Caco-2 (cell line): ENCODE measurements around the gene LRRC42. TPM values are rescaled to one million over a fixed set of nuclear protein-coding genes. Genes with fewer than 3 reads are reported as not detected.

ENCODE experiments used
- BruUV-seq: library from RNA; stranded (reverse); fragments of 400-500 nt; replicated peaks from 2 replicates; lab custom pipeline; 2021; lab: Mats Ljungman, UMichigan
- CTCF ChIA-PET: fragments of 300-600 bp; sonication (Branson Sonifier 250); formaldehyde crosslinking; loops from one replicate; lab custom pipeline; 2022; ENCODE audit warnings: antibody characterized with exemption; lab: Charles Lee
- POLR2A ChIA-PET: fragments of 300-600 bp; sonication (Branson Sonifier 250); formaldehyde crosslinking; loops from one replicate; lab custom pipeline; 2022; ENCODE audit warnings: antibody characterized with exemption; lab: Charles Lee
- DNase-seq, 2 experiments: peaks; one replicate each; pipeline versions ENCODE4 v3.0.0 to v3.0.0-alpha.2; 2020 to 2022
- H3K27me3 ChIP-seq: replicated peaks from 2 replicates; pipeline ENCODE4 v1.6.0; 2011; ENCODE audit warnings: low read length; ENCODE audit not compliant: control insufficient read depth, insufficient read depth
- H3K36me3 ChIP-seq: 2 replicates; pipeline ENCODE4 v1.5.1; 2011; ENCODE audit warnings: low read length; ENCODE audit not compliant: control insufficient read depth, insufficient read depth
- H3K4me1 ChIP-seq: fragments of 250-450 bp; sonication (Bioruptor Pico); 2 replicates; pipeline ENCODE4 v1.5.1; 2020; ENCODE audit warnings: mild to moderate bottlenecking
- H3K4me3 ChIP-seq: 2 replicates; pipeline ENCODE4 v1.5.1; 2011; ENCODE audit warnings: low read depth, mild to moderate bottlenecking, control low read depth, low read length
- H3K9me3 ChIP-seq: fragments of 250-450 bp; sonication (Bioruptor Pico); 2 replicates; pipeline ENCODE4 v1.5.1; 2020; ENCODE audit warnings: mild to moderate bottlenecking, moderate library complexity
- H3K27ac Mint-ChIP-seq: one replicate; pipeline ENCODE4 v1.8.0; 2022; ENCODE audit warnings: mixed read lengths; ENCODE audit not compliant: unreplicated experiment
- H3K27me3 Mint-ChIP-seq: one replicate; pipeline ENCODE4 v1.8.0; 2022; ENCODE audit warnings: mixed read lengths; ENCODE audit not compliant: insufficient read depth, unreplicated experiment
- H3K36me3 Mint-ChIP-seq: one replicate; pipeline ENCODE4 v1.8.0; 2022; ENCODE audit warnings: mild to moderate bottlenecking, mixed read lengths; ENCODE audit not compliant: insufficient read depth, unreplicated experiment
- H3K4me1 Mint-ChIP-seq: one replicate; pipeline ENCODE4 v1.8.0; 2022; ENCODE audit warnings: low read depth, mixed read lengths; ENCODE audit not compliant: unreplicated experiment
- H3K4me3 Mint-ChIP-seq: one replicate; pipeline ENCODE4 v1.8.0; 2022; ENCODE audit warnings: mild to moderate bottlenecking, moderate library complexity, mixed read lengths; ENCODE audit not compliant: unreplicated experiment
- H3K9me3 Mint-ChIP-seq: one replicate; pipeline ENCODE4 v1.8.0; 2022; ENCODE audit warnings: mixed read lengths; ENCODE audit not compliant: unreplicated experiment
- CTCF ChIP-seq, 2 experiments: fragments of 200-600 bp in 1 of 2; IDR thresholded peaks; 1 replicate in 1 of 2; 2 replicates in 1 of 2; pipeline versions ENCODE4 v1.5.1 to v1.8.0; 2011 to 2022; ENCODE audit warnings: antibody characterized with exemption in 1 of 2, control low read depth in 1 of 2, inconsistent platforms in 1 of 2, low read depth in 1 of 2, low read length in 1 of 2, mild to moderate bottlenecking in 1 of 2, moderate library complexity in 1 of 2; ENCODE audit not compliant: insufficient read depth in 1 of 2, severe bottlenecking in 1 of 2, unreplicated experiment in 1 of 2
- intact Hi-C: fragments of 100-400 bp; cut with micrococcal nuclease; formaldehyde crosslinking; loops from one replicate; pipeline ENCODE4 v1.10.0; 2022; ENCODE audit not compliant: unreplicated experiment
- total RNA-seq: library from RNA; stranded (reverse); gene quantifications from 2 replicates; pipeline ENCODE4 v1.2.3, GENCODE V29; 2022

Gene LRRC42
- total RNA-seq, 1 experiment from 2014 or later, result 38.9 TPM

- intact Hi-C loops, result no loop called here
- Mint-ChIP-seq H3K4me1 (peaks cover 38% of the 10 kb centered on the region), H3K27ac (peak overlapping the region; percentile 61), H3K4me3 (no peak overlapping the region), H3K9me3 (no peaks in the 10 kb centered on the region), H3K36me3 (peaks cover 9% of the 10 kb centered on the region), H3K27me3 (no peaks in the 10 kb centered on the region)
- Histone ChIP-seq H3K4me3 (no peak overlapping the region), H3K36me3 (no peaks in the 10 kb centered on the region), H3K9me3 (no peaks in the 10 kb centered on the region), H3K4me1 (peaks cover 62% of the 10 kb centered on the region), H3K27me3 (no peaks in the 10 kb centered on the region)
- no TSS peak for BruUV-seq
- ChIA-PET POLR2A (no interaction called here), CTCF (interaction anchor here (0.7 kb wide), 1 partner anchor 41 kb away, joined by 5 read pairs; no protein-coding TSS in a partner anchor)
- TF ChIP-seq CTCF (IDR thresholded peaks at IDR 0.05; ENCODE audit: insufficient read depth in 1 of 2, low read depth in 1 of 2, low read length in 1 of 2, severe bottlenecking in 1 of 2, unreplicated experiment in 1 of 2), result no peak
- no peak for DNase-seq
These were observed 40.6 kb upstream of the LRRC42 start for GRCh38 chr1:53905509-53905908.

- intact Hi-C loops, result loop anchor here (2.0 kb wide), 1 partner anchor 13 kb away; no protein-coding TSS in a partner anchor
- CTCF ChIA-PET, result no interaction called here
- POLR2A ChIA-PET, result no interaction called here
- no peak overlapping the region for H3K4me3 ChIP-seq
- no peaks in the 10 kb centered on the region for H3K9me3 Mint-ChIP-seq
- H3K36me3 Mint-ChIP-seq, result peaks cover 9% of the 10 kb centered on the region
- no peaks in the 10 kb centered on the region for H3K27me3 ChIP-seq
- no peaks in the 10 kb centered on the region for H3K36me3 ChIP-seq
- no peaks in the 10 kb centered on the region for H3K9me3 ChIP-seq
- no peak for TF ChIP-seq CTCF (IDR thresholded peaks at IDR 0.05; ENCODE audit: insufficient read depth in 1 of 2, low read depth in 1 of 2, low read length in 1 of 2, severe bottlenecking in 1 of 2, unreplicated experiment in 1 of 2)
- H3K27me3 Mint-ChIP-seq, result no peaks in the 10 kb centered on the region
- H3K4me1 Mint-ChIP-seq, result peaks cover 38% of the 10 kb centered on the region
- no peak overlapping the region for H3K4me3 Mint-ChIP-seq
- BruUV-seq, result no TSS peak
- H3K4me1 ChIP-seq, result peaks cover 68% of the 10 kb centered on the region
- no peak overlapping the region for H3K27ac Mint-ChIP-seq
- DNase-seq, result no peak
These were observed 40.0 kb upstream of the LRRC42 start for GRCh38 chr1:53906121-53906520.

GRCh38 chr1:53909946-53910345 lies 36.2 kb upstream of the LRRC42 start:
- H3K9me3 ChIP-seq, result no peaks in the 10 kb centered on the region
- H3K4me1 Mint-ChIP-seq, result peaks cover 29% of the 10 kb centered on the region
- H3K4me3 ChIP-seq, result no peak overlapping the region
- peaks cover 9% of the 10 kb centered on the region for H3K36me3 Mint-ChIP-seq
- no peaks in the 10 kb centered on the region for H3K36me3 ChIP-seq
- H3K4me3 Mint-ChIP-seq, result peak overlapping the region; percentile 35
- intact Hi-C loops, result loop anchor here (1.0 kb wide), 1 partner anchor 21 kb away; the partner anchor contains the start of gene YIPF1
- peak overlapping the region; percentile 87 for H3K27ac Mint-ChIP-seq
- peaks cover 70% of the 10 kb centered on the region for H3K4me1 ChIP-seq
- POLR2A ChIA-PET, result interaction anchor here (2.2 kb wide), 1 partner anchor 36 kb away, joined by 9 read pairs; the partner anchor contains the start of gene IFT25
- H3K9me3 Mint-ChIP-seq, result no peaks in the 10 kb centered on the region
- no peaks in the 10 kb centered on the region for H3K27me3 ChIP-seq
- H3K27me3 Mint-ChIP-seq, result no peaks in the 10 kb centered on the region
- CTCF ChIA-PET, result interaction anchor here (0.6 to 1.4 kb wide), 3 partner anchors 31 to 47 kb away, joined by 3 to 11 read pairs (median 4); partner anchors contain the start of genes IFT25 and LRRC42
- no peak for TF ChIP-seq CTCF (IDR thresholded peaks at IDR 0.05; ENCODE audit: insufficient read depth in 1 of 2, low read depth in 1 of 2, low read length in 1 of 2, severe bottlenecking in 1 of 2, unreplicated experiment in 1 of 2)
- BruUV-seq, result no TSS peak
- DNase-seq, result peak; percentile 60 to 69
